ENCODE measurements around the gene OR2F1. TPM values are rescaled to one million over a fixed set of nuclear protein-coding genes. Genes with fewer than 3 reads are reported as not detected.
"Not testable (repeated sequence)": the region's sequence is repeated elsewhere in the genome, so short reads cannot be mapped to it uniquely, and the experiment has no call there.

OR2F1 gene
- total RNA-seq, 1 experiment from 2014 or later = not detected

- H3K4me1 ChIP-seq; H3K27ac ChIP-seq; H3K4me3 ChIP-seq; DNase-seq; H3K27me3 ChIP-seq; H3K36me3 ChIP-seq; H3K9me3 ChIP-seq (replicated peaks): not testable (repeated sequence)
These were observed 55.4 kb downstream of the OR2F1 start for GRCh38 chr7:144010061-144010460.

- not testable (repeated sequence) for H3K27ac ChIP-seq; H3K36me3 ChIP-seq; H3K4me3 ChIP-seq; H3K4me1 ChIP-seq; H3K27me3 ChIP-seq; H3K9me3 ChIP-seq (replicated peaks)
- DNase-seq = peak; percentile 13 to 14
These were observed 56.2 kb downstream of the OR2F1 start for GRCh38 chr7:144010821-144011220.

- DNase-seq = peak in 1 of 2 experiments; percentile 26
- Histone ChIP-seq H3K36me3 (no peaks in the 10 kb centered on the region), H3K27me3 (no peaks in the 10 kb centered on the region)
These were observed 57.0 kb downstream of the OR2F1 start for GRCh38 chr7:144011458-144012230.

More at GRCh38 chr7:144011458-144012230, 57.0 kb downstream of the OR2F1 start:
- no peak overlapping the region for H3K27ac ChIP-seq
- H3K4me1 ChIP-seq = no peaks in the 10 kb centered on the region
- H3K4me3 ChIP-seq = no peak overlapping the region
- H3K9me3 ChIP-seq (replicated peaks) = 0 out of 2 replicates have a peak, but pooled peaks cover 3% of the 10 kb centered on the region

Other genes with a start within 250 kb of the OR2F1 start
- not detected in 2 replicates for gene CTAGE6, start 197.1 kb upstream of the OR2F1 start, total RNA-seq (2014; rRNA removed; shearing (Covaris generic))
- gene TCAF1, start 52.7 kb upstream of the OR2F1 start, total RNA-seq (2014; rRNA removed; shearing (Covaris generic)) = 69.1 and 72.2 TPM in 2 replicates
- not detected in 2 replicates for gene OR2F2, start 19.6 kb upstream of the OR2F1 start, total RNA-seq (2014; rRNA removed; shearing (Covaris generic))
- not detected in 2 replicates for gene OR6B1, start 45.5 kb downstream of the OR2F1 start, total RNA-seq (2014; rRNA removed; shearing (Covaris generic))
- not detected in 2 replicates for gene OR2A5, start 94.1 kb downstream of the OR2F1 start, total RNA-seq (2014; rRNA removed; shearing (Covaris generic))
- not detected in 2 replicates for gene OR2A25, start 115.0 kb downstream of the OR2F1 start, total RNA-seq (2014; rRNA removed; shearing (Covaris generic))
- not detected in 2 replicates for gene OR2A12, start 131.4 kb downstream of the OR2F1 start, total RNA-seq (2014; rRNA removed; shearing (Covaris generic))
- gene OR2A2, start 154.7 kb downstream of the OR2F1 start, total RNA-seq (2014; rRNA removed; shearing (Covaris generic)) = not detected in 2 replicates
- gene OR2A14, start 168.3 kb downstream of the OR2F1 start, total RNA-seq (2014; rRNA removed; shearing (Covaris generic)) = not detected in 2 replicates
- not detected in 2 replicates for gene CTAGE4, start 228.6 kb downstream of the OR2F1 start, total RNA-seq (2014; rRNA removed; shearing (Covaris generic))
- gene ARHGEF35, start 241.0 kb downstream of the OR2F1 start, total RNA-seq (2014; rRNA removed; shearing (Covaris generic)) = not detected in 2 replicates